GM19463 (cell line): ENCODE data around the gene GRHL1.

Experiments
- ATAC-seq: cut with Tn5 transposase; IDR thresholded peaks from one replicate; pipeline ENCODE4 v1.9.1; 2021; ENCODE audit warnings: mild to moderate bottlenecking, moderate library complexity; ENCODE audit not compliant: unreplicated experiment

The GRHL1 gene

DNA sequence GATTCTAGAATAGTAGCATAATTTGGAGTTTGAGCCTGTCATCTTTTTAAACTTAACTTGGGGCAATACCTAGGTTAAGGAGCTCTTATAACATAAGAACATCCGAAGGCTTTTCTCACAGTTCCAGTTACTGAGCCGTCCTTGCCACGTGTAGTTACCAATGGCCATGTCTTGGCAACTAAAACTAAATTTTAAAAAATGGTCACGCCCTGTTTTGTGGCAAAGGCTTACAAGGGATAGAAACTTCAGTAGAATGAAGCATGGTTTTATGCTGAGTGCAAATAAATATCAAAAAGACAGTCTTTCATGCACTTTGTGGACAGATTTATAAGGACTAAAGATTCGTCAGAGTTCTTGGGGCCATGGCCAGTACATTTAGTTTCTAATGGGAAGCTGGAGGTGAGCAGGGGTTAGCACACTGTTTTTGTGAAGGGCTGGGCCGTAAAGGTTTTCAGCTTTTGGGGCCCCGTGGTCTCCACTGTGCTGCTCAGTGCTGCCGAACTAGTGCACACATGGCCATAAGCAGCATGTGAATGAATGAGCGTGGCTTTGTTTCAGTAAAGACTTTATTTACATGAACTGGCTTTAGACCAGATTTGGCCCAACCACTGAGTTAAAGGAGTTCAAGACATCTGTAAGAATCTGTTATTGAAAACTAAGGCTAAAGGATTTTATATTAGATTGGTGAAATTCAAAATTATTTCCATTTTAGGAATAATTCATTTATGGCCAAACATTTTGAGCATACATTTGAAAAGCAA is 41.1 kb downstream of the GRHL1 start:
- ATAC-seq: no peak

DNA sequence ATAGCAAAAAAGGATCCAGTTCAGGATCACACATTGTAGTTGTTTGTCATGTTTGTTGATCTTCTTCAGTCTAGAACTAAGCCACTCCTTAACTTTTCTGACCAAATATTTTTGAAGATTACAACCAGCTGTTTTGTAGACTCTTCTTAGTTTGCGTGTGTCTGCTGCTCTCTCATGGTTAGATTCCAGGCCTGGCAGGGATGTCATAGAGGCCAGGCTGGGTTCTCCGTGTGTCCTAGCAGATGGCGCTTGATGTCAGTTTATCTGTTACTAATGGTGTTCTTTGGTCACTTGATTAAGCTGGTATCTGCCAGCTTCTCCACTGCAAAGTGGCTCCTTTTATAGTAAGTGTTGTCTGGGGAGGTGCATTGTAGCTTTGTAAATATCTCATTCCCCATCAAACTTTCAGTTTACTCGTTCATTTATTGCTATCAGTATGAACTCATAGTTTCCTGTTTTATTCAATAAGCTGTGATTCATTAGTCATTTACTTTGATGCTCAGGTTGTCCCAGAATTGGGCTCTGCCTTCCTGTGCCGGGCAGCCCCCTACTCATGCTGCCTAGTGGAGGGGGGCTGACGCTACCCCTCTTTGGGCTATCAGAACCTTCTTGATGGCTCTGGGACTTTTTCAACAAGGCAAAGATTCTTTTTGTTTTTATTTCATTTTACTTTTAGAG is 42.1 kb downstream of the GRHL1 start:
- ATAC-seq: no peak

GRCh38 chr2:9994462-9994861 is 43.0 kb downstream of the GRHL1 start:
- ATAC-seq: no peak

DNA sequence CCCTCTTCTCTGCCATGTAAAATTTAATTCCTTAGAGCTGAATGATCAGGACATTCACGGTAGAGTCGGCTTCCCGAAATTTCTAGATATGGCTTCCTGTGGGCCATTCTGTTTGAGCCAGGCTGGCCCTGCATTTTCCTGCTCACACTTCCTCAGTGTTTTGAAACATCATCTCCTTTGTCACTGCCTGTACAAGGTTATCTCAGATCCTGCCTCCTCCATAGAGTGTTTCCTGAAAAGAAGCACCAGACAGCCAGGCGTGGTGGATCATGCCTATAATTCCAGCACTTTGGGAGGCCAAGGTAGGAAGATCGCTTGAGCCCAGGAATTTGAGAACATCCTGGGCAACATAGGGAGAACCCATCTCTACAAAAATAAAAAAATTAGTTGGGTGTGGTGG is 43.6 kb downstream of the GRHL1 start:
- no peak for ATAC-seq

GRCh38 chr2:9996321-9996720 is 44.8 kb downstream of the GRHL1 start:
- no peak for ATAC-seq

GRCh38 chr2:9997936-9998335 is 46.4 kb downstream of the GRHL1 start:
- no peak for ATAC-seq

- no peak for ATAC-seq
Measured at GRCh38 chr2:9998916-9999654, 47.6 kb downstream of the GRHL1 start.

GRCh38 chr2:9999693-10000092 is 48.2 kb downstream of the GRHL1 start:
- ATAC-seq: no peak

GRCh38 chr2:10000541-10000940 is 49.0 kb downstream of the GRHL1 start:
- ATAC-seq: no peak

GRCh38 chr2:10001586-10001985 is 50.1 kb downstream of the GRHL1 start:
- ATAC-seq: no peak

DNA sequence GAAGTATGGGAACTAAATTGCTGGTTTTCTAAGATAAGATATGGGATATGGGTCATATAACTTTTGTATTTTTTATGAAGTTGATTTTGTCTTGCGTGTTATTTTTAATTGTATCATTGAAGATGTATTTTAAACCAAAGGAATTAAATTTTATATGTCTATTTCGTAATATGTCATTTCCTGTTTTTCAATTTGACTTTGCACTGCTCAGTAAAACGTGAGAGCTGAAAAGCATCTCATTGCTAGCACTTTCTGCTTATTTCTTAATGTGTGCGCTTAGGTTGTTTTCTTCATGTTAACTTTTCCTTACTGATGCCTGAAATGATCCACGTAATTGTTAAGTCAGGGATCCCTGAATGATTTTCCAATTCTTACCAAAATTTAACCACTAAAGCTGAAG is 50.6 kb downstream of the GRHL1 start:
- no peak for ATAC-seq

- no peak for ATAC-seq
Measured at GRCh38 chr2:10002681-10003080, 51.2 kb downstream of the GRHL1 start.

- ATAC-seq: no peak
Measured at GRCh38 chr2:10003206-10004125, 52.0 kb downstream of the GRHL1 start.

- ATAC-seq: no peak
Measured at GRCh38 chr2:10004401-10004800, 52.9 kb downstream of the GRHL1 start.

GRCh38 chr2:10004836-10005235 is 53.3 kb downstream of the GRHL1 start:
- ATAC-seq: no peak

DNA sequence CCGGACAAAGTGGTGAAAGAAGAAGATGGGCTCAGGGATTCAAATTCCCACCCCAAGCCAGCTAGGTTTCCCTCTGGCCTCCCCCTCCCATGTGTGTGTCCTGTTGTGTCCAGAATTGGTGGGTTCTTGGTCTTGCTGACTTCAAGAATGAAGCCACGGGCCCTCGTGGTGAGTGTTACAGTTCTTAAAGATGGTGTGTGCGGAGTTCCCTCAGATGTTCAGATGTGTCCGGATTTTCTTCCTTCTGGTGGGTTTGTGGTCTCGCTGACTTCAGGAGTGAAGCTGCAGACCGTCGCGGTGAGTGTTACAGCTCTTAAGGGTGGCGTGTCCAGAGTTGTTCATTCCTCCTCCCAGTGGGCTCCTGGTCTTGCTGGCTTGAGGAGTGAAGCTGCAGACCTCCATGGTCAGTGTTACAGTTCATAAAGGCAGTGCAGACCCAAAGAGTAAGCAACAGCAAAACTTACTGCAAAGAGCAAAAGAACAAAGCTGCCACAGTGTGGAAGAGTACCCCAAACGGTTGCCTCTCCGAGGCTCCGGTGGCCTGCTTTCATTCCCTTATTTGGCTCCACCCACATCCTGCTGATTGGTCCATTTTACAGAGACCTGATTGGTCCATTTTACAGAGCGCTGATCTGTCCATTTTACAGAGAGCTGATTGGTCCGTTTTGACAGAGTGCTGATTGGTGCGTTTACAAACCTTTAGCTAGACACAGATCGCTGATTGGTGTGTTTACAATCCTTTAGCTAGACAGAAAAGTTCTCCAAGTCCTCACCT is 54.2 kb downstream of the GRHL1 start:
- no peak for ATAC-seq

- no peak for ATAC-seq
Measured at GRCh38 chr2:10006236-10007161, 55.0 kb downstream of the GRHL1 start.

GRCh38 chr2:10007435-10007834 is 55.9 kb downstream of the GRHL1 start:
- ATAC-seq: no peak
